DMS79 (cell line): Measurements from ENCODE around the gene OR2AE1.
"Not testable (repeated sequence)": the region's sequence is repeated elsewhere in the genome, so short reads cannot be mapped to it uniquely, and the experiment has no call there.

Experiments
- DNase-seq: peaks from one replicate; lab custom pipeline; 2025; lab: John Stamatoyannopoulos, UW

Gene OR2AE1, protein sequence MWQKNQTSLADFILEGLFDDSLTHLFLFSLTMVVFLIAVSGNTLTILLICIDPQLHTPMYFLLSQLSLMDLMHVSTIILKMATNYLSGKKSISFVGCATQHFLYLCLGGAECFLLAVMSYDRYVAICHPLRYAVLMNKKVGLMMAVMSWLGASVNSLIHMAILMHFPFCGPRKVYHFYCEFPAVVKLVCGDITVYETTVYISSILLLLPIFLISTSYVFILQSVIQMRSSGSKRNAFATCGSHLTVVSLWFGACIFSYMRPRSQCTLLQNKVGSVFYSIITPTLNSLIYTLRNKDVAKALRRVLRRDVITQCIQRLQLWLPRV

DNA sequence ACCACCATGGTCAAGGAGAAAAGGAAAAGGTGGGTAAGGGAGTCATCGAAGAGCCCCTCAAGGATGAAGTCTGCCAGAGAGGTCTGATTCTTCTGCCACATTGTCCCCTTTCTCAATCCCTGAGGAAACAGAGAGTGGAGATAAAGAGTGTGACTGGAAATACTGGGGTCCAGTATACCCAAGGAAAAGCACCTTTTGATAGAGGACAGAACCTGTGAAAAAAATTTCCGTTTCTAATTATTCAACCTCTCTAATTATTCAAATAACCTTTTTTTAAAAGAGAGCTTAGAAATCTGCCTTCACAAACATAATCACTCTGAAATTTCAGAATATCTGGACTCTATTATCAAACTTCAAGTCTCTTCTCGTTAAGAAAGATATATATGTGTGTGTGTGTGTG is at the start of gene OR2AE1:
OR2AE1 (minus strand) TSS at position 101 of the 400 bp plus-strand sequence; CDS start at position 101, 0 bp downstream.
- no peak for DNase-seq

DNA sequence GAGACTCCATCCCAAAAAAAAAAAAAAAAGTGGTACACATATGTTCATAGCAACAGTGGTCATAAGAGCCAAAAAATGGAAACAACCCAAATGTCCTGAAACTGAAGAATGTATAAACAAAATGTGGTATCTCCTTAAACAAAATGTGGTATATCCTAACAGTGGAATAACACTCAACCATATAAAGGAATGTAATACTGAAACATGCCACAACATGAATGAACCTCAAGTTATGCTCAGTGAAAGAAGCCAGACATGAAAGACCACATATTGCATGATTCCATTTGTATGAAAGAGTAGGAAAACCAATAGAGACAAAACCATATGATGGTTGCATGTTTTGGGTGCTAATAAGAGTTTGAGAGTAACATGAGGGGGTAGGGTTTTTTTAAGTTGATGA is 49.5 kb upstream of the OR2AE1 start:
- DNase-seq, result no peak

DNA sequence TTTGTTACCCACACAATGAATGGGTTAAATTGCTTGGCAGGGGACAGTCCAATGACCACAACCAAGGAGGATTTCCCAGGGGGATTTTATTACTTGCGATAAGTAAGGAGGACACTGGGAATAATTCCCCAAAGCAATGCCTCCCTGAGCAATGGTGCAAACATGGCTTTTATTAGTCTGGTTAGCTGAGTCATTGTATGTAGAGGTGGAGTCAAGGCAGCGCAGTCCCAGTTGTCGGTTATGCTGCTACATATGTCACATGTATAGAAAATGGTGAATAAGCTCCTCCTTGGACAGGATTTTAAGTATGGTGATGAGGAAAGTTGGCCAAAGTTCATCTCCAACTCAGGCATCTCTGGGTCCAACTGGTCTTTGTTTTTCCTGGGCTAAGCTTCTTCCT is 46.4 kb upstream of the OR2AE1 start:
- DNase-seq, result no peak

DNA sequence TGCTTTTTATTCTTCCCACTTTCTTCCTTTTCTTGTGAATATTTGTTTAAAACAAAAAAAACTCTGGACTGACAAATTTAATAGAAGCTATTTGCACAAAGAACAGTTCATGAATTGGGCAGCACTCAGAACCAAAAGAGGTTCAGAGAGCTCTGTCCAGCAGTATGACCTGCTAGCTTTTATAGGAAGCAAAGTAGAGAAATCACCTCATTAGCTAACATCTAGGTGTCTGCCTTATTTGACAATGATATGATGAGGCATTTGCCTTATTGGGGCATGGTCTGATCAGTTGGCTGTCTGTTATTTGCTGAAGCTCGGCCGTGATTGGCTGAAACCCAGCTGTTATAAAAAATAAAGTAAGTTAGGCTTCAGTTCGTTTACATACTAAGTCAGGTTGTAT is 43.3 kb upstream of the OR2AE1 start:
- DNase-seq, result no peak

DNA sequence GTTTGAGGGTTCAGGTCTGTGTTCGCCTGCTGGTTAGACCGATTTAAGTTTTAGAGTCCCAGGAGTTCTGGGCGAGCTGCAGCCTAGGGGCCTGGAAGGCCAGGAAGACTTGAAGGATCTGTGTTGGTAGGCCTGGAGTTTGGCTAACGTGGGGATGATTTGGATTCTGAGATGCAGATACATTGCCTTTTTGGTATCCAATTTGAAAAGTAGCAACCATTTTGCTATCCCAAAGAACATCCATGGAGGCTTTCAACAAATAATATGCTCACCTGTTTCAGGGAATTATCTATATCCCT is 42.9 kb upstream of the OR2AE1 start:
- DNase-seq, result no peak

DNA sequence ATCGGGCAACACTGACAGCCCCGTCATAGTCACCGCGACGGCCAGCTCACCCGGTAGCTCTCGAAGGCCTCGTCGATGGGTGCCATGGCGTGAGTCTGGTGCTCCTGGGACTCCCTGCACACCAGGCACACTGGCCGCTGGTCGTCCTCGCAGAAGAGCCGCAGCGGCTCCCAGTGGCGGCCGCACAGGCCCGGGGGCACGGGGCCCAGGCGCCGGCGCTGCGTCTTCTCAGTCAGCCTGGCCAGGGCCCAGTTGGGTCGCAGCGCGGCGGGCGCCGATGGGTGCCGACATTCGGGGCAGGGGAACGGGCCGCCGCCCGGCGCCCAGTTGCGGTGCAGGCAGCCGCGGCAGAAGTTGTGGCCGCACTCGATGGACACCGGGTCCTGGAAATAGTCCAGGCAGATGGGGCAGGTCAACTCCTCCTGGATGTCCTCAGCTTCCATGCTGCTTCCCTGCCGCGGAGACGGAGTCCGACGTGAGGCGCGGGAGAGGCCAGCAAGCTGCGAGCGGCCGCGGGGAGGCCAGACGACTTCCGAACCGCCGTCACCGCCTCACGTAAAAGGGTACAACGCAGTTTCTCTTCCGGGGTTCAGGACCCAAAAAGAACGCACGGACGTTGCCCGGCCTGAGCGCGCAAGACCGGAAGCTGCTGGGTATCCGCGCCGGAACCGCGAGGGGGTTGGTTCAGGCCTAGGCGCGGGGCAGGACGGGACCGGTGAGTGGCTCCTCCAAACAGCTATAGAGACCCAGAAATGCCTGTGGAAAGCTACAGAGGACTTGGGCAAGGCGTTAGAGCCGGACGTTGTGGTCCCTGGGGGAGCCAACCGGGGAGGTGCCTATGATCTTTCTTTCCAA is 42.4 kb upstream of the OR2AE1 start, which contains the start of gene TRIM4:
TRIM4 (minus strand) TSS at position 572 of the 855 bp plus-strand sequence; CDS start at position 443, 129 bp downstream.
- peak; percentile 90 for DNase-seq

DNA sequence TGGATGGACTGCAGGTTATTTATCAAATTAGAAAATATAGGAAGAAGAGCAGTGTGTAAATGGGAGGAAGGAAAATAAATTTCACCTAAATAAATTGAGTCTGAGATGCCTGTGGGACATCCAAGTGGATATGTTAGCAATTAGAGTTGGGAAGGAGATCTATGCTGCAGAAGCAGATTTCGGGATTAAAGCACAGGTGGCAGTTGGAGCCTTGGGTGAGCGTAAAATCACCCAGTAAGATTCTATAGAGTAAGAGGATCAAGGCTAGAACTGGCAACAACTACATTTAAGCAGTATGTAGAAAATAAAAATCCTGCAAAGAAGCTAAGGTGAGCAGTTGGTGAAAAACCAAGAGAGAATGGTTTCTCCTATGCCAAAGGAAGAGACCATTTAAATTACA is 34.1 kb upstream of the OR2AE1 start:
- no peak for DNase-seq

DNA sequence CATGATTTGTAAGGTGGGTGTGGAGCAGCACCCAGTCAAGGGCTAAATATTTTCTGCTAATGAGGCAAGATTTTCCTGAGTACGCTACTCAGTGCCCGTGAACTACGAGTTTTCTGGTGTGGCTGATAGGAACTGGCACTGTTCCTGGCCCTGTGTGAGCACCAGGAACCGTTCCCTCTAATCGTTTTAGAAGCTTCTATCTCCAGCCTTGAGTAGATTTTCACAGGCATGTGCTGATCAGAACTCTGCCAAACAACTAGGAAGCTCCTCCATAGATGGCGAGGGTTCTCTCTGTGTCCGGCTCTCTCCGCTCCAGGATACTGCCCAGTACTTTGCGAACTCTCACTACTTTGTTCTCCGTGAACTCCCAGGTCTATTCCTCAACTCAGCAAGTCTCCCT is 24.7 kb upstream of the OR2AE1 start:
- no peak for DNase-seq

DNA sequence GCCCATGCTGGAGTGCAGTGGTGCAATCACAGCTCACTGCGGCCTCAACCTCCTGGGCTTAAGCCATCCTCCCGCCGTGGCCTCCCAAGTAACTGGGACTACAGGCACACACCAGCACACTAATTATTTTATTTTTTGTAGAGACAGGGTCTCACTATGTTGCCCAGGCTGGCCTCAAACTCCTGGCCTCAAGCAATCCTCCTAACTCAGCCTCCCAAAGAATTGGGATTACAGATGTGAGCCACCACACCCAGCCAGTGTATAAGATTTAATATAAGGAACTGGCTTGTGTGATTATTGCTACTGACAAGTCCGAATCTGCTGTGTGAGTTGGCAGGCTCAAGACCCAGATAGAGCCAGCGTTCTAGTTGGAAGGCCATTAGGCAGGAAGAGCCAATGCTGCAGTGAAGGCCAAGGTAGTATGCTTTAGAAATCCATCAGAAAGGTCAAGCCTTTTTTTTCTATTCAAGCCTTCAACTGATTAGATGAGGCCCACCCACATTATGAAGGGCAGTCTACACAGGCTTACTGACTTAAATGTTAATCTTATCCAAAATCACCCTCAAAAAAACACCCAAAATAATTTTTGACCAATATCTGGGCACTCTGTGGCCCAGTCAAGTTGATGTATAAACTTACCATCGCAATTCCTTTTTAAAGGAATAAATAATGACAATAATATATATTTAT is 23.1 kb upstream of the OR2AE1 start:
- no peak for DNase-seq

DNA sequence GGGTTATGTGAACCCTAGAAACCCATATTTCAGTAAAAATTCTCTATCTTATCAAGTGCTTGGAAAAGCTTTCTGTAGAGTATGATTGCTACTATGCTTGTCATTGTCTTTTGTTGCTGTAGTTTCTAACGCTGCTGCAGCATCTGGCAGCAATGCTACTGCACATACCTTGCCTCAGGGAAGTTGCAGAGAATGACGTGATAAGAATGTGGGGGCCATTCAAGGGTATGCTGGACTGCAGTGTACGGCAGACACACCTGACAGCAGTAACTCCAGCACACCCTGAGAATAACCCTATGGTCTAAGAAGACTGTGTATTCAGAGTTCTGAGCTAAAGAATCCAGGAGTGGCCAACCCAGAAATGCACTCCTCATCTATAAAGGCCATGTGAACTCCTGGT is 22.0 kb upstream of the OR2AE1 start:
- no peak for DNase-seq

DNA sequence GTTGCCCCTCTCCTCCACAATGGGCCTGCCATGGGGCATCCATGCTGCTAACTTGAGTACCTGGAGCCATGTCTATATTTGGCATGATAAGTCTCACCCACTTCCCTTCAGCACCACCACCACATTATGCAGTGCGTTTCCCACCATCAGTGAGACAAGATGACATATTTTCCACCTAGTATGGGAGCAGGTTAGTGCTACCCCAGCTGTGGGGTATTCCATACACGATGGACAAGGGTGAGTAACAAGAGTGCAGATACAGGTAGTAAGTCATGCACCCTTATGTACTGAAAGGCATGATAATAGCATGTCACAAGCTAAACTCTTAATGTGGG is 21.2 kb upstream of the OR2AE1 start:
- DNase-seq, result no peak

DNA sequence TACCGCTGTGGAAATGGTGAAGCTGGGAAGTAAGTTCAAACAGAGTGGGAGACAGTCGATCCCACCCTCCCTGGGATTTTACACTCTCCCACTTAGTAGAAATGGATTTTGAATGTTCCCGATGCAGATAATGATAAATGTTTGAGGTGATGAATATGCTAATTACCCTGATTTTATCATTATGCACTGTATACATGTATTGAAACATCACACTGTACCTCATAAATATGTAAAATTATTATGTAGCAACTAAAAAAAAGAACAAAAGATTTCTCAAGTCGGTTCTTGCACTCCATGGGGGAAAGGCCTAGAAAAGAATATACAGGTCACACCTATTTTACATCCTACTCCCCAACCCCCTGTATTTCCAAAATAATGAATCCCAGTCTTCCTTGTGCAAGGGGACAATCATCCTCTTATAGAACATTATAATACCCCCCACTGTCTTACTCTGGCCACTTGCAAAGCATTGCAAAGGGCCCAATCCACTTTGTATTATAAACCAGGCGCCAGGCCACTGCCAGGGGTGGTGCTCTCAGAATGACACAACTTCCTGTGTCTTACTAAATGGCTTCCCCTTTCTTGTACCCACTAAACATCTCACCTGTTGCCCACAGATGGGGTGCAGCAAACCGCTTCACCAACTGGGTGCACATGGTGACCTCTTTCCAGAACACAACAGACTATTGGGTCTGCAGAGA is 20.6 kb upstream of the OR2AE1 start:
- no peak for DNase-seq

DNA sequence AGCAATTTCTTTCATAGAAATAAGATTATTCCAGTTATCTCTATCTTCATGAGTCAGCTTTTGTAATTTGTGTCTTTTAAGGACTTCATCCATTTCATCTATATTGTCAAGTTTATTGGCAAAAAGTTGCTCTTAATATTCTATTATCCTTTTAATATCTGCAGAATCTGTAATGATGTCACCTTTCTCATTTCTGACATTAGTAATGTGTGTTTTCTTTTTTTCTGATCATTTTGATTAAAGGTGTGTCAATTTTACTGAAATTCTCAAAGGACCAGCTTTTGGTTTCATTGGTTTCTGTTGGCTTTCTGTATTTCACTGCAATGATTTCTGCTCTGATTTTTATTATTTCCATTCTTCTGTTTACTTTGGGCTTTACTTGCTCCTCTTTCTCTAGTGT is 17.9 kb upstream of the OR2AE1 start:
- DNase-seq, result no peak

DNA sequence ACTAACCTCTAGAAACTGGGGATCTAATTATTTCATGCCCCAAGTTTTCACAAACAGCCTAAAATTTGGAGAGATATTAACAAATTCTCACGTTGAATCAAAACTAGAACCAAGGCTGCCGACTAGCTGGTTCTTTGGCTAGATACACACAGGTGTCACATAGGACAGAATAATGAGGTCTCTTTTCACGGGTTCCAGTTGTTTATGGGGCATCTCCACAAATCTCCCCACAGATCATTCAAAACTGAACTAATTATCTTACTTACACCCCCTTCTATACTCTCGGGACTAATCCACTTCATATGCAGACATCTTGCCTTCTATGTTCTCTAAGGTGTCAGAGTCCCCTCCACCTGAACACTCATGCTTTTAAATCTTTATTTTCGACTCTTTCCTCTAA is 16.4 kb upstream of the OR2AE1 start:
- DNase-seq, result no peak

DNA sequence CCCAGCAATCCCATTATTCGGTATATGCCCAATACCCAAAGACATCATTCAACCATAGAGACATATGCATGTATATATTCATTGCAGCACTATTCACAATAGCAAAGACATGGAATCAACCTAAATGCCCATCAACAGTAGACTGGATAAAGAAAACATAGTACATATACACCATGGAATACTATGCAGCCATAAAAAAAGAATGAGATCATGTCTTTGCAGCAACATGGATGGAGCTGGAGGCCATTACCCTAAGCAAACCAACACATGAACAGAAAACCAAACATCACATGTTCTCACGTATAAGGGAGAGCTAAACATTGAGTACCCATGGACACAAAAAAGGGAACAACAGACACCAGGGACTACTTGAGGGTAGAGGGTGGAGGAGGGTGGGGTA is 13.5 kb upstream of the OR2AE1 start:
- DNase-seq, result not testable (repeated sequence)

DNA sequence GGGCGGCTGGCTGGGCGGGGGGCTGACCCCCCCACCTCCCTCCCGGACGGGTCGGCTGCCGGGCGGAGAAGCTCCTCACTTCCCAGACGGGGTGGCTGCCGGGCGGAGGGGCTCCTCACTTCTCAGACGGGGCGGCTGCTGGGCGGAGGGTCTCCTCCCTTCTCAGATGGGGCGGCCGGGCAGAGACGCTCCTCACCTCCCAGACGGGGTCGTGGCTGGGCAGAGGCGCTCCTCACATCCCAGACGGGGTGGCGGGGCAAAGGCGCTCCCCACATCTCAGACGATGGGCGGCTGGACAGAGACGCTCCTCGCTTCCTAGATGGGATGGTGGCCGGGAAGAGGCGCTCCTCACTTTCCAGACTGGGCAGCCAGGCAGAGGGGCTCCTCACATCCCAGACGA is 11.5 kb upstream of the OR2AE1 start:
- not testable (repeated sequence) for DNase-seq

DNA sequence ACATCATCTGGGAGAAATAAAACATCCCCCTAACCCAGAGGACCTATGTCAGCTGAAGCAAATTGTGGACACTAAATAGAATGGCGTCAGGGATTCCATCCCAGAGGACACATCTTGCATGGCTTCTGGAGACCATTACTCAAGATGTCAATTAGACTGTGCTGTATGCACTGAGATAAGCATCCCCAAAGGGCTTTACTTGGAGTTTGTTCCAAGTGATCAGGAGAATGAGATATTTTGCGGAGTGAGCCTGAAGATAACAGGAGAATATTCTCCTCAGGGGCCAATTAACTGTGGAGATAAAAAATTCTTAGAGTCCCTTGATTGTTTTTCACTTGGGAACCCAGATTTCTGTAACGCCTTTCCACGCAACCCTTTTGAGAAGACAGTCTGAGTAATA is 4.5 kb upstream of the OR2AE1 start:
- no peak for DNase-seq

DNA sequence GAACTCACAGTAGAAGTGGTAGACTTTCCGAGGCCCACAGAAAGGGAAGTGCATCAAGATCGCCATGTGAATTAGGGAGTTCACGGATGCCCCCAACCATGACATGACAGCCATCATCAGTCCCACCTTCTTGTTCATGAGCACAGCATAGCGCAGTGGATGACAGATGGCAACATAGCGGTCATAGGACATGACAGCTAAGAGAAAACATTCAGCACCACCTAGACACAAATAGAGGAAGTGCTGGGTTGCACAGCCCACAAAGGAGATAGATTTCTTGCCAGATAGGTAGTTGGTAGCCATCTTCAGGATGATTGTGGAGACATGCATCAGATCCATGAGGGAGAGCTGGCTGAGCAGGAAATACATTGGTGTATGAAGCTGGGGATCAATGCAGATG is 342 bp downstream of the OR2AE1 start:
- DNase-seq, result no peak

DNA sequence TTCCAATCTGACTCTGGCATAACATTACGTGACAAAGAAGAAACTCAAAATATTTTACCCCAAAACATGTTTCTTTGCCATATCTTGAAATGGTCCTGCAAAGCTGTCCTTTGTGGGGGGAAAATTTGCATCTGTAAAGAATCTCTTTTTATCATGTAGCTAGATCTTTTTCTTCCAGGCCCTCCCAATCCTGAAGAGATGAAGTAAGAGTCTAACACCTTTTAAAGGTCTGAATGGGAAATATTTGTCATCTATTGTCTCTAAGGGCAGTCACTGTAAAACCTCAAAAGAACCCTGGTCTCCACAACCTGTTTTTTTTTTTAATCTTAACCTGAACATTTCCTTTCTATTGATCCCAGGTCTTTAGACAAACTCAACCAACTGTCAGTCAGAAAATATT is 8.6 kb downstream of the OR2AE1 start:
- no peak for DNase-seq

DNA sequence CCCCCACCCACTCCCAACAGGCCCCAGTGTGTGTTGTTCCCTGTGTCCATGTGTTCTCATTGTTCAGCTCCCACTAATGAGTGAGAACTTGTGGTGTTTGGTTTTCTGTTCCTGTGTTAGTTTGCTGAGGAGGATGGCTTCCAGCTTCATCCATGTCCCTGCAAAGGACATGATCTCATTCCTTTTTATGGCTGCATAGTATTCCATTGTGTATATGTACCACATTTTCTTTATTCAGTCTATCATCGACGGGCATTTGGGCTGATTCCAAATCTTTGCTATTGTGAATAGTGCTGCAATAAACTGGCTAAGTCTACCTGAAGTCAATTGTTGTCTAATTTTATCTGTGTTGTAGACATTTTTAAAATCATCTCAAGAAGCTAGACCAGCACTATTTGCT is 9.4 kb downstream of the OR2AE1 start:
- DNase-seq, result not testable (repeated sequence)

DNA sequence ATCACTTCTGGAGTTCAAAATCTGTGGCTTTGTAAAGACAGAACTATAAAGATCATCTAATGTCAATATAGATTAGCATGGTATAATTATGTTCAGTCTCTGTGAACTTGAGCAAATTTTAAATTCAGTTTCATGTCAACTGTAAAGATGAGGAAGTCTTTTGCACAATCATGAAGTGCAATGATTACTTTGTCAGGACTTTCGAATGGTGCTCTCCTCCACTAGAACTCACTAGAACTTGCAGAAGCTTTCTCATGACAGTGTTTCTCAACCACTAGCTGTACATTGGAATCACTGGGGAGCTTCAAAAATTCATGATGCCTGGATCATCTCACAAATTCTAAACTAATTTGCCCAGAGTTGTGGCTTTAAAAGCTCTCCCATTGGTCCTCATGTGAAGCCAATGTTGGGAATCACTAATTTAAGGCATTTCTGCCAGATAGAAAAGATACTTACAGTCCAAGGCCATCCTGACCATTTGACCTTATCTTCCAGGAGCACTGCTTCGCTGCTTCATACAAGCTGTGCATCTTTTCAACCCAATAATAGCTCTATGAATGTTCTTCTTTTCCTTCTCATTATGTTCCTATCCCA is 12.9 kb downstream of the OR2AE1 start:
- no peak for DNase-seq
